Tibial nerve (tissue), 4 donors: ENCODE results near the gene ATRNL1. TPM values are rescaled to one million over a fixed set of nuclear protein-coding genes. Genes with fewer than 3 reads are reported as not detected.

Source experiments
- DNase-seq, 2 donors: peaks; one replicate each; pipeline ENCODE4 v3.0.0-alpha.2; 2019; ENCODE audit warnings: low spot score in 2 of 2
- H3K27ac ChIP-seq, 4 donors: fragments of 200-600 bp; sonication (generic) in 3 of 4; one replicate each; pipeline ENCODE4 v1.5.1; 2017 to 2019; ENCODE audit warnings: mild to moderate bottlenecking in 1 of 4
- H3K27me3 ChIP-seq, 2 donors: fragments of 200-600 bp; sonication (generic) in 1 of 2; one replicate each; pipeline versions ENCODE4 v1.5.1 to v1.6.0; 2017 to 2019
- H3K36me3 ChIP-seq, 3 donors: fragments of 200-600 bp; sonication (generic); one replicate each; pipeline ENCODE4 v1.5.1; 2018 to 2019
- H3K4me1 ChIP-seq, 4 donors: fragments of 200-600 bp; sonication (generic) in 3 of 4; one replicate each; pipeline ENCODE4 v1.5.1; 2017 to 2019
- H3K4me3 ChIP-seq, 4 donors: fragments of 200-600 bp; sonication (generic) in 3 of 4; one replicate each; pipeline ENCODE4 v1.5.1; 2017 to 2019; ENCODE audit warnings: mild to moderate bottlenecking in 1 of 4, moderate library complexity in 1 of 4
- H3K9me3 ChIP-seq, 4 donors: fragments of 200-600 bp; sonication (generic) in 3 of 4; one replicate each; pipeline ENCODE4 v1.5.1; 2017 to 2019
- CTCF ChIP-seq, 5 experiments: fragments of 200-600 bp in 3 of 5; fragments of 450-650 bp in 2 of 5; sonication (generic) in 3 of 5; IDR thresholded peaks; one replicate each; pipeline ENCODE4 v1.5.1; 2016 to 2019; ENCODE audit warnings: antibody characterized with exemption in 5 of 5, mild to moderate bottlenecking in 3 of 5, moderate library complexity in 2 of 5
- EP300 ChIP-seq, 2 donors: sonication (generic); formaldehyde crosslinking; IDR thresholded peaks; one replicate each; pipeline ENCODE4 v1.6.1; 2017; ENCODE audit warnings: antibody characterized with exemption in 2 of 2, mild to moderate bottlenecking in 1 of 2
- POLR2A ChIP-seq, 2 donors: fragments of 450-650 bp; IDR thresholded peaks; one replicate each; pipeline ENCODE4 v1.6.1; 2017; ENCODE audit warnings: antibody characterized with exemption in 2 of 2, mild to moderate bottlenecking in 2 of 2, moderate library complexity in 2 of 2
- WGBS, 2 donors: methylation state at CpG; one replicate each; pipeline ENCODE4 v1.1.5; 2018; 5-methylcytosine and 5-hydroxymethylcytosine counted together
- total RNA-seq, 4 donors: library from RNA; depleted of rRNA; stranded (reverse); fragments of >200 nt; gene quantifications; one replicate each; pipeline ENCODE4 v1.1.0, GENCODE V29; 2016

ATRNL1 gene
- total RNA-seq, 4 donors from 2014 or later, result 1.0 to 5.4 (median 2.7) TPM

GRCh38 chr10:115051216-115051615 lies 41.9 kb upstream of the ATRNL1 start:
- no peak overlapping the region for H3K4me3 ChIP-seq
- H3K36me3 ChIP-seq, result no peaks in the 10 kb centered on the region
- DNase-seq, result no peak
- TF ChIP-seq POLR2A (IDR thresholded peaks at IDR 0.05) (no peak), CTCF (IDR thresholded peaks at IDR 0.05) (no peak), EP300 (IDR thresholded peaks at IDR 0.05) (no peak)
- no peaks in the 10 kb centered on the region for H3K4me1 ChIP-seq
- 61 to 72% methylated on average over 2 of the region's 2 CpGs for WGBS, 2 donors
- no peaks in the 10 kb centered on the region for H3K27me3 ChIP-seq
- H3K27ac ChIP-seq, result no peak overlapping the region
- no peaks in the 10 kb centered on the region for H3K9me3 ChIP-seq

DNA sequence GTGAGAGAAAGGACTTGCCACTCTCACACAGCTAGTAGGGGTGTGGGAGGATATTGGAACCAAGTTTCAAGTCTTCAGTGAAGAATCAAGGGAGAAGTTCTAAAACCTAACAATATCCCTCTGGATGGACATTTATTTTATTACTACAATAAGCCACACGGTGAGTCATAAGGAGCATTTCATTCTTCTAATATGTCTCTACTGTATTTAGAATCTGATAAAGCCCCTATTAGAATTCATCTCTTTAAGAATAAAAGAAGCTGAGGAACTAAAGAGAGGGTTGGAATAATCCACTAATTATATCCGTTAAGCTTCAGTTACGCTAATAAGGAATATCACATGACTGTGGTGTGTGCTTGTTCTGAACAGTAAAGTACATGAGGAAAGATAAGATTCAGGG lies 40.9 kb upstream of the ATRNL1 start:
- Histone ChIP-seq H3K4me3 (no peak overlapping the region), H3K27me3 (no peaks in the 10 kb centered on the region), H3K4me1 (no peaks in the 10 kb centered on the region), H3K9me3 (no peaks in the 10 kb centered on the region), H3K27ac (no peak overlapping the region), H3K36me3 (no peaks in the 10 kb centered on the region)
- TF ChIP-seq EP300 (IDR thresholded peaks at IDR 0.05) (no peak), POLR2A (IDR thresholded peaks at IDR 0.05) (no peak), CTCF (IDR thresholded peaks at IDR 0.05) (no peak)
- DNase-seq, result no peak
- 86 to 89% methylated on average over 3 of the region's 3 CpGs for WGBS, 2 donors

DNA sequence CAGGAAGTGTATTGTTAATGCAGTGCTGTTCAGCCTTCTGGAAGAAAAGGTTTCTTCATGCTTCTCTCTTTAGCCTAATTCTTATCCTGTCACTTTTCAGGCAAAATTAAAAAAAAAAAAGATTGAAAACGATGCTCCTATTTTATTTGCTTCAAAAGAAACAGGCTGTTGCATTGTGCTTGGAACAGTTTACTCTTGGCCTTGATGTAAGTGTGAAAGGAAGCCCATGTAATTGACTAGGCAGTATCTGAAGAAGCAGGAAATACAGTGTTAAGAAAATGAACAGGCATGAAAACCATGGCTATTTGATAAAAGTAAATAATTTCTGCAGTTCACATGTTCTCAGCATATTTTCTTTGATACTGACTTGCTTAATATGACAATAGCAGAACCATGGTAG lies 40.4 kb upstream of the ATRNL1 start:
- H3K27me3 ChIP-seq, result no peaks in the 10 kb centered on the region
- H3K36me3 ChIP-seq, result no peaks in the 10 kb centered on the region
- WGBS, 2 donors, result 29 to 49% methylated on average over 1 of the region's 1 CpG
- H3K27ac ChIP-seq, result no peak overlapping the region
- TF ChIP-seq CTCF (IDR thresholded peaks at IDR 0.05) (no peak), POLR2A (IDR thresholded peaks at IDR 0.05) (no peak), EP300 (IDR thresholded peaks at IDR 0.05) (no peak)
- no peaks in the 10 kb centered on the region for H3K4me1 ChIP-seq
- H3K4me3 ChIP-seq, result no peak overlapping the region
- no peak for DNase-seq
- H3K9me3 ChIP-seq, result no peaks in the 10 kb centered on the region

DNA sequence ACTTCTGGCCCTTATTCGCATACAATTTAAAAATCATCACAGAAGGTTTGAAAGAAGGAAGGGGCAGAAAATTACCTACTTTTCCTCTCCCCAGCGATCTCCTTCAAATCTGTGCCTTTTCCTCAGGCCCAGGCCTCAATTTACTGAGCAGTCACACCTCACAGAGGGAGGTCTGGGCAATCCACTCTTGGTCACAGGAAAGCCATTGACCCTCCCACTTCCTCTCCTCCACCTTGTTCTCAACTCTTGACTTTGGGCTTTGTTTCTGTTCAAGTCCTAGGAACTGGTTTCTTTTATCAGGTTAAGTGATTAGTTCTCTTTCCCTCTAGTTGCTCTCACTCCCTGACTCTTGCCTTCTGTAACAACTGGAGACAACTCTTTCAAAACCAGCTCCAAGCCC lies 37.0 kb upstream of the ATRNL1 start:
- Histone ChIP-seq H3K9me3 (no peaks in the 10 kb centered on the region), H3K27ac (no peak overlapping the region), H3K4me1 (no peaks in the 10 kb centered on the region), H3K4me3 (no peak overlapping the region), H3K36me3 (no peaks in the 10 kb centered on the region), H3K27me3 (no peaks in the 10 kb centered on the region)
- no peak for DNase-seq
- TF ChIP-seq CTCF (IDR thresholded peaks at IDR 0.05) (no peak), POLR2A (IDR thresholded peaks at IDR 0.05) (no peak), EP300 (IDR thresholded peaks at IDR 0.05) (no peak)
- 83 to 100% methylated on average over 2 of the region's 2 CpGs for WGBS, 2 donors

DNA sequence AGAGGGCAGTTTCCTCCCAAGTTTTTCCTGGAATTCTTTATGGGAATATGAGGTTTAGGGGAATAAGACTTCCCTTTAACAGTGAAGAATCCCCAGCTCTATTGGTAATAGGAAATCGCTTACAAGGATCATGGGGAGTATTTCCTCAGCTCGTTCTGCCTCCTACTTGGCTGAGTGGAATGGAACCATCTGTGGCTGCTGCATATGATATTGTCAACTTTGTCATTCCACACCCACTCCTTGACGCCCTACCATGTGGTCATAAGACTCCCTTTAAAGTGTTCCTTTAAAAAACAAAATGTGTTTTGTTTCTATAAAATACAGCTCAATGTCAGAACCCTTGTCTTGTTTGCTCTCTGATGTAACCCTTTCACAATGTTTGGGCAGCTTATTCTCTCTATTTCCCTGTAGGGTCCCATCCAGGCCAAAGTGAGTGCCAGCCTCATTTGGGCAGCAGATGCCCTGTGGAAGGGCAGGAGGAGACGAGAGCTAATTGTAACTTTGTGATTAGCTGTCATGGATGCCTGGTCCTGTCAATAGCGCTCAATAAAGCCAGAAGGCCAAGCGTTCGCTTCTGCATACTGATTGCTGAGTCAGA lies 33.8 kb upstream of the ATRNL1 start:
- DNase-seq, result no peak
- no peak for TF ChIP-seq EP300 (IDR thresholded peaks at IDR 0.05)
- no peak for TF ChIP-seq POLR2A (IDR thresholded peaks at IDR 0.05)
- TF ChIP-seq CTCF (IDR thresholded peaks at IDR 0.05), result no peak
- WGBS, 2 donors, result 56 to 62% methylated on average over 7 of the region's 7 CpGs
- Histone ChIP-seq H3K27ac (no peak overlapping the region), H3K27me3 (no peaks in the 10 kb centered on the region), H3K9me3 (no peaks in the 10 kb centered on the region), H3K4me3 (no peak overlapping the region), H3K36me3 (no peaks in the 10 kb centered on the region), H3K4me1 (no peaks in the 10 kb centered on the region)
